ENCODE measurements around the gene ADA.
"Not testable (repeated sequence)": the region's sequence is repeated elsewhere in the genome, so short reads cannot be mapped to it uniquely, and the experiment has no call there.

Gene ADA

GRCh38 chr20:44597930-44598329, 53.6 kb downstream of the ADA start:
- DNase-seq, result no peak

- no peak for DNase-seq
Observed at GRCh38 chr20:44597516-44597915, 54.0 kb downstream of the ADA start.

- peak; percentile 31 for DNase-seq
Observed at GRCh38 chr20:44596876-44597275, 54.6 kb downstream of the ADA start.

GRCh38 chr20:44596010-44596409, 55.5 kb downstream of the ADA start:
- no peak for DNase-seq

- peak; percentile 77 for DNase-seq
Observed at GRCh38 chr20:44594730-44595129, 56.8 kb downstream of the ADA start.

GRCh38 chr20:44593751-44594150, 57.7 kb downstream of the ADA start:
- no peak for DNase-seq

GRCh38 chr20:44592366-44592765, 59.1 kb downstream of the ADA start:
- no peak for DNase-seq

GRCh38 chr20:44590980-44591778, 60.3 kb downstream of the ADA start:
- DNase-seq, result no peak

- DNase-seq, result no peak
Observed at GRCh38 chr20:44589537-44589936, 62.0 kb downstream of the ADA start.

- not testable (repeated sequence) for DNase-seq
Observed at GRCh38 chr20:44588321-44588720, 63.2 kb downstream of the ADA start.

GRCh38 chr20:44587035-44587980, 64.2 kb downstream of the ADA start:
- peak; percentile 54 for DNase-seq

- peak; percentile 52 for DNase-seq
Observed at GRCh38 chr20:44586289-44586911, 65.1 kb downstream of the ADA start.

- no peak for DNase-seq
Observed at GRCh38 chr20:44585057-44585963, 66.2 kb downstream of the ADA start.

GRCh38 chr20:44584162-44584561, 67.3 kb downstream of the ADA start:
- peak; percentile 70 for DNase-seq

- no peak for DNase-seq
Observed at GRCh38 chr20:44583157-44583556, 68.3 kb downstream of the ADA start.

- peak; percentile 84 for DNase-seq
Observed at GRCh38 chr20:44582311-44583025, 69.0 kb downstream of the ADA start, which contains the start of gene PKIG. TSS of gene PKIG (plus strand) at chr20:44582579. CDS start at chr20:44614557, 31,978 bp downstream.

GRCh38 chr20:44581515-44581914, 70.0 kb downstream of the ADA start:
- DNase-seq, result no peak

GRCh38 chr20:44580581-44581268, 70.8 kb downstream of the ADA start:
- DNase-seq, result no peak

- DNase-seq, result no peak
Observed at GRCh38 chr20:44579313-44580081, 72.0 kb downstream of the ADA start.

- peak; percentile 81 for DNase-seq
Observed at GRCh38 chr20:44576297-44576696, 75.2 kb downstream of the ADA start.

Measured in inflammatory macrophage treated with lipopolysaccharide for 4 hours (primary cell).